Brain microvascular endothelial cell (primary cell): ENCODE measurements around the gene APOBEC3C.

Experiments used
- DNase-seq: peaks from one replicate; pipeline ENCODE4 v3.0.0-alpha.2; 2020
- H3K27ac ChIP-seq: fragments of 250-450 bp; sonication (Bioruptor Pico); 2 replicates; pipeline ENCODE4 v1.5.1; 2020; ENCODE audit warnings: mild to moderate bottlenecking, moderate library complexity
- H3K27me3 ChIP-seq: fragments of 250-450 bp; sonication (Bioruptor Pico); replicated peaks from 2 replicates; pipeline ENCODE4 v1.5.1; 2020; ENCODE audit warnings: mild to moderate bottlenecking
- H3K36me3 ChIP-seq: fragments of 250-450 bp; sonication (Bioruptor Pico); replicated peaks from 2 replicates; pipeline ENCODE4 v1.5.1; 2020; ENCODE audit warnings: mild to moderate bottlenecking
- H3K4me3 ChIP-seq: 2 replicates; pipeline ENCODE4 v1.5.1; 2011; ENCODE audit warnings: low read depth, mild to moderate bottlenecking, control low read depth, low read length, moderate library complexity
- in situ Hi-C: cut with HindIII; loops from 2 replicates; pipeline ENCODE4 v1.10.0; 2017; ENCODE audit warnings: low sequenced_read_pairs, low pct_ligation_motif_present
- TF ChIP-seq, protein P1 (sequence below): IDR thresholded peaks from 2 replicates; pipeline ENCODE4 v1.5.1; 2011; ENCODE audit warnings: low read depth, mild to moderate bottlenecking, moderate library complexity, low read length, control low read depth, inconsistent platforms; ENCODE audit errors: missing control alignments

The APOBEC3C gene

DNA sequence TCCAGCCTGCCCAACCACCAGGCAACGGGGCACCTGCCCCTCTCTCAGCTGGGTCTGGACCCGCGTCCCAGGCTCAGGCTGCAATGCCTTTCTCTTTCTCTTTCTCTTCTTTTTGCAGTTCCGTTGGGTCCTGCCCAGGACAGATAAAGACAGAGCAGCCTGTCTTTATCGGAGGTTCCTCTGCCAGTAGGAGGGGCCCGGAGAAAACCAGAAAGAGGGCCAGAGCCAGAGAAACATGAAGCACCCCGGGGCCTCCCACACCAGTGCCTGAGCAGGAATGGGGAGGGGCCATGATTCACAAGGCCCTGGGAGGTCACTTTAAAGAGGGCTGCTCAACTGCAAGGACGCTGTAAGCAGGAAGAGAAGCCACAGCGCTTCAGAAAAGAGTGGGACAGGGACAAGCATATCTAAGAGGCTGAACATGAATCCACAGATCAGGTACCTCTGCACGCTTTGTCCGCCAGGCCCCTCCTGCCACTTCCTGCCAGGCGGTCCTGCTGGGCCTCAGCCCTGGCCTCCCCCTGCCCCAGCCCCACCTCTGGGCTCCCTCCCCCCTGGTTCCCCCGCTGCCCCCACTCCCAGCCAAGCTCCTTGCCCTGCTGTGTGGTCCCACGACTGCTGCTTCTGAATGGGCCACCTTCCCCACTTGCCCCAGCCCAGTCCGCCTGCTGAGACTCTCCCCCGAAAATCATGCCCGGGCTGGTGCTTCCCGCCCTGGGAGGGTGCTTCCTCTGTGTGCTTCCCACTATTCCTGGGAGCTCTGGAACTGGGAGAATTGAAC, at the start of gene APOBEC3C:
TSS of gene APOBEC3C (plus strand) at position 316 of the 781 bp plus-strand sequence. CDS start at position 422, 106 bp downstream.
- in situ Hi-C loops, result no loop called here
- peak within 1 kb of the TSS; percentile 60 for H3K4me3 ChIP-seq
- peak; percentile 87 for DNase-seq

DNA sequence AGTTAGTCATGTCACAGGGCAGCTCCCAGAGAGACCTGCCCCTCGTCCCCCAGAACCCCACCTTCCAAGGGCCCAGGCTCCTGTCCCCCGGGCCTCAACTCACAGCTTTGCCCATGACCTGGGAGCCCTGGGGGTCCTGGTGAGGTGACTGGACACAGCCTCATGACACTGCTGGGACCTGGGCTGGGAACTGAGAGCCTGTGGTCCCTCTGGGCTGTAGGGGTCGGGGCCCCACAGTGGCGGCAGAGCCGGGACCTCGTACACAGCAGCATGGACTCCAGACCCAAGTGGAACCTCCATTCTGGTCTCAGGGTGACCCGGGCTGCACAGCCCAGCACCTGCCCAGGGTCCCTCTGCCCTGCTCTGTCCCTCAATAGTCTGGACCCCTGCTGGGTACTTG, 49.8 kb upstream of the APOBEC3C start:
- TF ChIP-seq, protein P1, sequence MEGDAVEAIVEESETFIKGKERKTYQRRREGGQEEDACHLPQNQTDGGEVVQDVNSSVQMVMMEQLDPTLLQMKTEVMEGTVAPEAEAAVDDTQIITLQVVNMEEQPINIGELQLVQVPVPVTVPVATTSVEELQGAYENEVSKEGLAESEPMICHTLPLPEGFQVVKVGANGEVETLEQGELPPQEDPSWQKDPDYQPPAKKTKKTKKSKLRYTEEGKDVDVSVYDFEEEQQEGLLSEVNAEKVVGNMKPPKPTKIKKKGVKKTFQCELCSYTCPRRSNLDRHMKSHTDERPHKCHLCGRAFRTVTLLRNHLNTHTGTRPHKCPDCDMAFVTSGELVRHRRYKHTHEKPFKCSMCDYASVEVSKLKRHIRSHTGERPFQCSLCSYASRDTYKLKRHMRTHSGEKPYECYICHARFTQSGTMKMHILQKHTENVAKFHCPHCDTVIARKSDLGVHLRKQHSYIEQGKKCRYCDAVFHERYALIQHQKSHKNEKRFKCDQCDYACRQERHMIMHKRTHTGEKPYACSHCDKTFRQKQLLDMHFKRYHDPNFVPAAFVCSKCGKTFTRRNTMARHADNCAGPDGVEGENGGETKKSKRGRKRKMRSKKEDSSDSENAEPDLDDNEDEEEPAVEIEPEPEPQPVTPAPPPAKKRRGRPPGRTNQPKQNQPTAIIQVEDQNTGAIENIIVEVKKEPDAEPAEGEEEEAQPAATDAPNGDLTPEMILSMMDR, result no peak
- in situ Hi-C loops, result no loop called here
- no peak overlapping the region for H3K27ac ChIP-seq
- no peaks in the 10 kb centered on the region for H3K36me3 ChIP-seq
- no peak for DNase-seq
- no peaks in the 10 kb centered on the region for H3K27me3 ChIP-seq
- H3K4me3 ChIP-seq, result no peak overlapping the region

More for the DNA sequence above, at the start of gene APOBEC3C:
- H3K27ac ChIP-seq, result peak within 1 kb of the TSS; percentile 16
- TF ChIP-seq, protein P1, result no peak
- no peaks in the 10 kb centered on the region for H3K27me3 ChIP-seq
- H3K36me3 ChIP-seq, result no peaks in the 10 kb centered on the region

DNA sequence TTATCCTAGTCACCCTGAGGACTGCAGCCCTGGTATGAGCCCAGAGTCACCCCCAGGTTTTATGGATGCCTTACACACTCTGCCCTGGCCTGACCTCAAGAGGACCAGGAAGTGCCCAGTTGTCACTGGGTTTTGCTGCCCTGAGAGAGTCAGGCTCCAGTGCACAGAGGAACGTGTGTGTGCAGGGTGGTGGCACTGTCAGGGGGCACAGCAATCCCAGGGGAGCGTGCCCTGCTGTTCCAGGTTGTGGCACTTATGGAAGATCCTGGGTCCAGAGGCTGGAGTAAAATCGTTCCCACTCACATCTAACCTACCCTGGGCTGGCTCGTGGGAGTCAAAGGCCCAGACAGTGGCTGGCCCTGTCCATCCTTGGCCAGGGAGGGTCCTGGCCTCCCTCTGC, 49.1 kb upstream of the APOBEC3C start:
- no peak overlapping the region for H3K4me3 ChIP-seq
- H3K36me3 ChIP-seq, result no peaks in the 10 kb centered on the region
- H3K27ac ChIP-seq, result no peak overlapping the region
- in situ Hi-C loops, result no loop called here
- TF ChIP-seq, protein P1, result no peak
- no peaks in the 10 kb centered on the region for H3K27me3 ChIP-seq
- DNase-seq, result no peak

DNA sequence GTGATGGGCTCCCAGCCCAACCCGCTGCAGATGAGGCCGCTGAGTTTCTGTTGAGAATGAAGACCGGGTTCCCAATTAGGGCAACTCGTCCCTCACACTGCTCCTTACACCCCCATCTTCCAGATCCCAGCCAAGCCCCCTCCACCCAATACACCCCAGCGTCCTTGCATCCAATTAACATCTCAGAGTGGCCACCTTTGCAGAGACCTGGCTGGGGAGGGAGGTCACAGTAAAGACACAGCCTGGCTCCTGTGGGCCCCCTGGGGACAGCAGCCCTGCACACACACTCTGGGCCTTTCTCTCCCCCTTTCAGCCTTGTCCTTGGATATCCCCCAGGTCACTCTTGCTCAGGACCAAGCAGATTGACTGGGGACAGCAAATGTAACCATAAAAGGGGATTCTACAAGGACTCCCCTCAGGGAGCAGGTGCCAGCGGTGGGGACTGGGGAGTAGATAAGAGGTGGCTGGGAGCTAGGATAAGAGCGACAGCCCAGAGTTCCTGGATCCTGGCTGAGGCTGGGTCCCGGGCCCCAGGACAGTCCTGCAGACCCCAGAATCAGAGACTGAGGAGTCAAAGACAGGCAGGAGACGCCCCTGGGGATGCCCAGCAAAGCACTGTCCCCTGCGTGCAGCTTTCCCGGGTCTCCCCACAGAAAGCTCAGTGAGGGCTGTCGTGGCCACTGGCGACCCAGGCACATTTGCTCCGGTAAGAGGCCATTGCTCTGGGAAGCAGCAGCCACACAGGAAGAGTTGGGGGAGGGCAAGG, 48.3 kb upstream of the APOBEC3C start:
- in situ Hi-C loops, result no loop called here
- Histone ChIP-seq H3K27ac (no peak overlapping the region), H3K4me3 (no peak overlapping the region), H3K27me3 (no peaks in the 10 kb centered on the region), H3K36me3 (no peaks in the 10 kb centered on the region)
- DNase-seq, result no peak
- TF ChIP-seq, protein P1, result no peak

DNA sequence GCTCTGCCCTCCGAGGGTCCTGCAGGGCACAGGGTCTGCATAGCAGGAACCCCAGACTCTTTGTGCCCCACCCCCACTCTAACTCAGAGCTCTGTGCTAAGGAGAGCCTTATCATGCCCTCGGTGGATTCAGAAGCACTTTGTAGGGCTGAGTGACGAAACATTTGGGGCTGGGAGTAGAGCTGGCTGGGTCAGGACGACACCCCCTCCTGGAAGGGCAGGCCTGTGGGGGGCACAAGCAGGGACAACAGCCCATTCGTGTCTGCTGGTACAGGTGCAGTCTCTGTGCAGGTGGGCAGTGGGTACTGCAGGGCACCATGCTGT, 47.7 kb upstream of the APOBEC3C start:
- TF ChIP-seq, protein P1, result no peak
- Histone ChIP-seq H3K27me3 (no peaks in the 10 kb centered on the region), H3K36me3 (no peaks in the 10 kb centered on the region), H3K4me3 (no peak overlapping the region), H3K27ac (no peak overlapping the region)
- in situ Hi-C loops, result no loop called here
- DNase-seq, result no peak

DNA sequence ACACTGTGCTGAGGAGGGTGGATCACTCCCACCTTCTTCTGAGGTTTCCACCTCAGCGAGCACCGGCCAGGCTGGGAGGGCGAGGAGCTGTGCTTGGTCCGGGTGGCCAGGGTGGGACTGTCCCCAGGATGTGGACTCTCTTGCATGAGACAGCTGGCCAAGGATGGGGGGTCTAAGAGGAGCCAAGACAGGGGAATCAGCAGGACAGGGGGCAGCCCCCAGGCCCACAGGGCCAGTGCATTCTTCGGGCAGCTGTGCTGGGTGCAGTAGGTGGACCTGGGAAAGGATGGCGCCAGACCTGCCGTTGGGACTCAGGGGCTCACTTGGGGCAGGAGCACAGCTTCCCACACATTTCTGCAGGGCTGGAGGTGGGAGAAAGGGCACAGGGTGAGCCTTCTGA, 47.1 kb upstream of the APOBEC3C start:
- Histone ChIP-seq H3K27ac (no peak overlapping the region), H3K4me3 (no peak overlapping the region), H3K36me3 (no peaks in the 10 kb centered on the region), H3K27me3 (no peaks in the 10 kb centered on the region)
- DNase-seq, result no peak
- in situ Hi-C loops, result no loop called here
- TF ChIP-seq, protein P1, result no peak
